ENCODE results near the gene RGS6.

Gene RGS6

GRCh38 chr14:72513965-72514659, 581.9 kb downstream of the RGS6 start:
- DNase-seq = peak; percentile 63

DNA sequence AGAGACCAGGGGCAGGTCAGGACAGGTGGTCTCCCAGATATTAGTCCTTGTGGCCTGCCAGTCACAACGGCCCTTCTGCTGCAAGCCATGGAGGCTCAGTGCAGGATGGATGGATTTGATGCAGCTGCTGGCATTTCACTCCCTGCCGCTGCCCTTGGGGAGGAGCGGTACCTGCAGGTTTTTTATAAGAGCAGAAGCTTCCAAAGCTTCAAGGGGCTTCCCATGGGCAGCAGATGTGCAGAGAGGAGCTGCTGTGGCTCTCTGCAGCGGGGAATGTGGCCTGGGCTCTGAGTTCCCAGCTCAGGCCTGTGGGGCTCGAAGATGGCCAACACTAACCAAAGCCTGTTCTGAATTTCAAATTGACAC, 582.4 kb downstream of the RGS6 start:
- no peak for DNase-seq

DNA sequence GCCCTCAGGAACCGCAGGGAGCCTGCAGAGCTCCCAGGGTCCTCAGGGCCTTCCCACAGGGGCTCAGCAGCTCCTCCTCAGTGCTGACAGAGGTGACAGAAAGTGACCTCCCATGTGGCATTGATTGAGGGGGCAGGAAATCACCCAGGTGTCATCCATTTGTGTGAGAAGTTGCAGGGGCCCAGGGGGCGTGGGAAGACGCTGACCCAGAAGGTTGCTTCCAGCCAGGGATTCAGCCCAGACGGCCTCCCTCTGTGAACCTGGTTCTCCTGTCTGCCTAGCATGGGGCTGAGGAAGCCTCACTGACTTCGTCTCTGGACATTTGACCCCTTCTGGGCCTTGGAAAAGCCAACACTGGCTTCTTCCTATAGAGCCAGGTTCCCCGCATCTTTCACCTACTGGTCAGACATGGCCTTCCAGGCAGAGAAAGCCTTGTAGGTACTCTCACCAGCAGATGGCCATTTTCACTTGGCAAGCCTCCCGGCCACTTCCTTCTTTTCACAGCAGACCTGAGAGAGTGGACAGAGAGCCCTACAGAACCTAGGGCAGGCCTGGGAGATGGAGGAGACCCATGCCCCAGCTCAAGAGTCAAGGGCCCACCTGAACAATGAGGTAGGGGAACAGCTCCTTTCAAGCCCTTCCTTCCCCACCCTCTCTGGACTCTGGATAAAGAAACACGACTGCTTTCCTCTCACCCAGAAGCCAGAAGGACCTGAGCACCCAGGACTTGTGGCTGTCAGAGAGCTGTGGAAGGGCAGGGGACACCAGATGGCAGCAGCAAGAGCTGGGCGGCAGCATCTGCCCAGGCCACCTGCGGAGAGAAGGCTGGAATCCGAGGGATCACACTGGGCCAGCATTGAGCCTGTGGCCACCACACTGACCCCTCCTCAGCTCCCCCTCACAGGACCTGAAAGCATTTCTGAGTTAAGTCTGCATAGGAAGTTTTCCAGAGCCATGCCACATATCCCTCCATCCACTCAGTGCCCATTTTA, 583.8 kb downstream of the RGS6 start:
- DNase-seq = no peak

- DNase-seq = peak; percentile 56
Measured at GRCh38 chr14:72516936-72517700, 584.9 kb downstream of the RGS6 start.

- no peak for DNase-seq
Measured at GRCh38 chr14:72517736-72518135, 585.5 kb downstream of the RGS6 start.

DNA sequence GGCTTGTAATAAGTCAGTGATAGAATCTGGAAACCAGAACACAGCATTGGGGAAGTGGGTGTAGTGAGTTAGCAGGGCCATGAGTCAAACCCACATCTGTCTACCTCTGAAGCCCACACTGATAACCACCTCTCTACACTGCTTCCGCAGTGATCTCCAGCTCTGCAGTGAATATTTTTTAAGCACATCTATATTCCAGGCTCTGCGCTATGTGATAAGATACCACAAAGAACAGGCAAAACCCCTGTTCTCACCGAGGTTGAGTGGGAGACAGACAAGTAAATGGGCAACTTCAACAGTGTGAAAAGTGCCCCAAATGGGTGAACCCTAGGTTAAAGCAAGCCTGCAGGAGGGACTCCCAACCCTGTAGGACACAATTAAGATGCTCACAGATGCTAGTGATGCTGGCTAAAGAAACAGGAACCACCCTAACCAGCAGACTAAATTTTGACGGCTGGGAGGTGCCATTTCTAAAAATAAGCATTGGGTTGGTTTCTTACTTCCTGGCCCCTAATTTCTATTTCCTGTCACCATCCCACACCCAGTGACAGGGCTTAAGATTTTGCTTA, 586.7 kb downstream of the RGS6 start:
- no peak for DNase-seq

DNA sequence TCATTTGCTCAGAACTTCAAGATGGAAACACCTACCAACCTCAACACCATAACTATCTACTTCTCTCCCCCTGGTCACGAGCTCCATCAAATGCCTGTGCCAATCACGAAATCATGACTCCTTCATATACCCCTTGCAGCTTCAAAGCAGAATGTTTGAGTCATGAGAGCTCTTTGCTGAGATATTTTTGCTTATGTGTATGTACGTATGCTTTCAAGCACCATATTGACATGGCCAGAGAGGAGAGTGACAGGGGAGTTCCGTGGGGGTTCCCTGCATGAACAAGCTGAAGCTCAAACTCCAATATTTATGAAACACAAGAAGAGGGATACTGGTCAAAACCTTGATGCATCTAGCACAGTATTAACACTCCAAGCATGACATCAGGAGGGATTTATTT, 587.3 kb downstream of the RGS6 start:
- no peak for DNase-seq

DNA sequence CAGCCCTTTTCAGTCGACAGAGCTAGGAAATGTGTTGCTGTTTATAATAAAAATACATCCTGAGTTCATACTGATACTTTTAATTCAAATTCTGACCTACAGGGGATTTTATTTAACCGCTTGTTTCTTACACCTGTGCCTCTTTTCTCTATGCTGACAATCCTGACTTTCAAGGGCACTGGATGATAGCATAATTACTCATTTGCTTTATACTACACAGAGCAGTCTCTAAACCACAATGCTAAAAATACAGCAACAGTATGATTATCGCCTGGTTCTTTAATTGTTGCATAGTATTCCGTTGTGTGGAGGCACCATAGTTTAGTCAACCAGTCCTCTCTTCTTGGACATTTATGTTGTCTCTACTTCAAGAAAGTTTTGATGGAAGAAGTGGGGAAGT, 588.8 kb downstream of the RGS6 start:
- no peak for DNase-seq

GRCh38 chr14:72521968-72522741, 589.9 kb downstream of the RGS6 start:
- no peak for DNase-seq

DNA sequence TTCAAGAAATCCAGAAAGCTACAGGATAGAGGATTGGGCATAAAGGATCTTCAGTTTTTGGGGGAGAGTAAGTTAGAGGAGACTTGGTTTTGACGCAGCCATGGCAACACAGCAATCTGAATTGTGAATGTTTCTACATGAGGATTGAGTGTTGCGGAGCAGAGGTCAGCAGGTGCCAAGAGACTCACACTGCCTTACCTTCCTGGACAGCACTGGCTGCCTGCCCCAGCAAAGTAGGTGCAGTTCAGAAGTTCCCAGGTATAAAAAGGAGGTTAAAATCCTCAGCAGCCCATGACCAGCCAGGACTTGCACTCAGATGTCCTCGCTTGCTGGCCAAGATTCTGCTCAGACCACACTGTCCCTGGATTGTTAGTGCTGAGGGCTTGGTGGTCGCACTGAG, 590.6 kb downstream of the RGS6 start:
- no peak for DNase-seq

- DNase-seq = no peak
Measured at GRCh38 chr14:72523424-72524294, 591.4 kb downstream of the RGS6 start.

- DNase-seq = no peak
Measured at GRCh38 chr14:72524295-72524629, 592.0 kb downstream of the RGS6 start.

- no peak for DNase-seq
Measured at GRCh38 chr14:72525087-72525915, 593.1 kb downstream of the RGS6 start.

DNA sequence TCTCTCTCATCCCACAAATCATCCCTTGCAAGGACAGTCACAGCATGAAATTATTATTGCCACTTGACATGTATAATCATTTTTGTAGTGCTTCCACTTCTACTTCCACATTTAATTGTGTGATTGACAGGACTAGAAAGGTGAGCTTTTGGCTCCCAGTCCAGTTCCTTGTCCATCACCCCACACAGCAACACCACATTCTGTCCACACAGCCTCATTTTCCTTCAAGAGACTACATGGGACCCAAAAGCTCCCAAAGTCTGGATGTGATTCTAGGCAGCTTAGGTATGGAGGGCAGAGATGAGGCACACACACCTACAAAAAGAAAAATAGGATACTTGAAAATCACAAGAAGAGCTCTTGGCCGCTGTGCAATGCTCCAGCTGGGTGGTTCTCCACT, 595.4 kb downstream of the RGS6 start:
- no peak for DNase-seq

GRCh38 chr14:72528059-72528862, 596.0 kb downstream of the RGS6 start:
- DNase-seq = peak; percentile 10

- no peak for DNase-seq
Measured at GRCh38 chr14:72528863-72529175, 596.6 kb downstream of the RGS6 start.

DNA sequence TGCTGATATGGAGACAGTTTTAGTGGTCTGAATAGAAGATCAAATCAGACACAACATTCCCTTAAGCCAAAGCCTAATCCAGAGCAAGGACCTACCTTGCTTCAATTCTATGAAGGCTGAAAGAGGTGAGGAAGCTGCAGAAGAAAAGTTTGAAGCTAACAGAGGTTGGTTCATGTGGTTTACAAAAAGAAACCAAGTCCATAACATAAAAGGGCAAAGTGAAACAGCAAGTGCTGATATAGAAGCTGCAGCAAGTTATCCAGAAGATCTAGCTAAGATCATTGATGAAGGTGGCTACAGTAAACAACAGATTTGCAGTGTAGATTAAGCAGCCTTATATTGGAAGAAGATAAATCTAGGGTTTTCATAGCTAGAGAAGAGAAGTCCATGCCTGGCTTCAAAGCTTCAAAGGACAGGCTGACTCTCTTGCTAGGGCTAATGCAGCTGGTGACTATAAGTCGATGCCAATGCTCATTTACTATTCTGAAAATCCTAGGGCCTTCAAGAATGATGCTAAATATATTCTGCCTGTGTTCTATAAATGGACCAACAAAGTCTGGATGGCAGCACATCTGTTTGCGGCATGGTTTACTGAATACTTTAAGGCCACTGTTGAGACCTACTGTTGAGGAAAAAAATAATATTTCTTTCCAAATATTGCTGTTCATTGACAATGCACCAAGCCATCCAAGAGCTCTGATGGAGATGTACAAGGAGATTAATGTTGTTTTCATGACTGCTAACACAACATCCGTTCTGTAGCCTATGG, 600.6 kb downstream of the RGS6 start:
- no peak for DNase-seq

- no peak for DNase-seq
Measured at GRCh38 chr14:72535485-72535884, 603.3 kb downstream of the RGS6 start.

DNA sequence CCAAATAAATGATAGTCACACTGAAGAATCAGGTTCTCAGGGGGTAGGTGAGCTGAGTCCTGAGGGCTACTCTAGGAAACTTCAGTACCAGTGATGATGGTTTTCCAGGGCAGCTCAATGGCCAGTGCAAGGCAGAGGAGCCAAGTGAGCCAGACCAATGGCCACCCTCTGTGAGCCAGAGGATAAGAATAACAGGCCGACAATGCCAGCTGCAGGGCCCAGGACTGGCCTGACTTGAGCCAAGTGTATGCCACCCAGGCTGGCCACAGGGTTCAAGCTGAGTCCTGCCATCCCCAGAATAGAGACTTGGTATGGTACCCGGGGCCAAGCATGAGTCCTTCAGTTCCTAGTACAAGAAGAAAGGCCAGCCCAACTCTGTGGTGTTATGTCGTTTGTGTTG, 606.2 kb downstream of the RGS6 start:
- no peak for DNase-seq

Measured in kidney glomerular epithelial cell (primary cell).